Omental fat pad (tissue), 4 donors: ENCODE results near the gene ARHGDIA. TPM values are rescaled to one million over a fixed set of nuclear protein-coding genes. Genes with fewer than 3 reads are reported as not detected.

Source experiments
- ATAC-seq: fragments of 150-250 bp; one replicate; pipeline ENCODE4 v1.9.1; 2016; ENCODE audit warnings: mild to moderate bottlenecking, moderate library complexity; ENCODE audit not compliant: low FRiP score
- DNase-seq: peaks from one replicate; pipeline ENCODE4 v3.0.0-alpha.2; 2019; ENCODE audit warnings: low spot score
- CTCF ChIP-seq, 3 donors: fragments of 450-650 bp; IDR thresholded peaks; one replicate each; pipeline ENCODE4 v1.5.1; 2016 to 2017; ENCODE audit warnings: antibody characterized with exemption in 3 of 3, mild to moderate bottlenecking in 3 of 3, moderate library complexity in 2 of 3
- total RNA-seq, 4 donors: library from RNA; depleted of rRNA; stranded (reverse); fragments of >200 nt; gene quantifications; one replicate each; pipeline ENCODE4 v1.1.0, GENCODE V29; 2016

ARHGDIA gene
- total RNA-seq, 4 donors from 2014 or later, result 125 to 250 (median 161) TPM

- ATAC-seq, result no peak
- peak; percentile 42 for DNase-seq
- no peak for TF ChIP-seq CTCF (IDR thresholded peaks at IDR 0.05)
These were observed 781 bp downstream of the ARHGDIA start for GRCh38 chr17:81870131-81870980.

GRCh38 chr17:81869221-81870130 lies 1.7 kb downstream of the ARHGDIA start:
- DNase-seq (no peak), ATAC-seq (no peak)
- TF ChIP-seq CTCF (IDR thresholded peaks at IDR 0.05), result peak in 2 of 3 donors; percentile 66 to 88

GRCh38 chr17:81868674-81869220 lies 2.4 kb downstream of the ARHGDIA start:
- ATAC-seq (peak; percentile 15), DNase-seq (no peak)
- TF ChIP-seq CTCF (IDR thresholded peaks at IDR 0.05), result no peak

GRCh38 chr17:81867991-81868673 lies 3.0 kb downstream of the ARHGDIA start:
- no peak for ATAC-seq
- no peak for DNase-seq
- no peak for TF ChIP-seq CTCF (IDR thresholded peaks at IDR 0.05)

- no peak for ATAC-seq
- TF ChIP-seq CTCF (IDR thresholded peaks at IDR 0.05), result no peak
- DNase-seq, result no peak
These were observed 3.8 kb downstream of the ARHGDIA start for GRCh38 chr17:81867170-81867990.
